ENCODE data around the gene OR2T11. TPM values are rescaled to one million over a fixed set of nuclear protein-coding genes. Genes with fewer than 3 reads are reported as not detected.
"Not testable (repeated sequence)": the region's sequence is repeated elsewhere in the genome, so short reads cannot be mapped to it uniquely, and the experiment has no call there.

The OR2T11 gene
- total RNA-seq, 1 donor from 2014 or later, result not detected

- not testable (repeated sequence) for H3K9me3 Mint-ChIP-seq; DNase-seq (ENCODE audit: low spot score in 2 of 2, unreplicated experiment in 2 of 2); H3K4me1 Mint-ChIP-seq; H3K4me3 Mint-ChIP-seq; H3K27me3 Mint-ChIP-seq (ENCODE audit: low read depth); H3K27ac Mint-ChIP-seq; H3K36me3 Mint-ChIP-seq
These were observed 4.8 kb upstream of the OR2T11 start for GRCh38 chr1:248639652-248640051.

GRCh38 chr1:248636612-248637011 is 1.7 kb upstream of the OR2T11 start:
- H3K27ac Mint-ChIP-seq; H3K4me3 Mint-ChIP-seq; H3K36me3 Mint-ChIP-seq; H3K27me3 Mint-ChIP-seq (ENCODE audit: low read depth); H3K9me3 Mint-ChIP-seq; H3K4me1 Mint-ChIP-seq; DNase-seq (ENCODE audit: low spot score in 2 of 2, unreplicated experiment in 2 of 2): not testable (repeated sequence)

- Mint-ChIP-seq H3K27me3 (ENCODE audit: low read depth) (no peaks in the 10 kb centered on the region), H3K9me3 (peaks cover 35% of the 10 kb centered on the region), H3K4me3 (no peak overlapping the region), H3K4me1 (no peaks in the 10 kb centered on the region), H3K36me3 (no peaks in the 10 kb centered on the region), H3K27ac (no peak overlapping the region)
- DNase-seq (ENCODE audit: low spot score in 2 of 2, unreplicated experiment in 2 of 2), result no peak
- TF ChIP-seq CTCF (IDR thresholded peaks at IDR 0.05; ENCODE audit: unreplicated experiment), result no peak
These were observed 3.4 kb downstream of the OR2T11 start for GRCh38 chr1:248631354-248632008.

DNA sequence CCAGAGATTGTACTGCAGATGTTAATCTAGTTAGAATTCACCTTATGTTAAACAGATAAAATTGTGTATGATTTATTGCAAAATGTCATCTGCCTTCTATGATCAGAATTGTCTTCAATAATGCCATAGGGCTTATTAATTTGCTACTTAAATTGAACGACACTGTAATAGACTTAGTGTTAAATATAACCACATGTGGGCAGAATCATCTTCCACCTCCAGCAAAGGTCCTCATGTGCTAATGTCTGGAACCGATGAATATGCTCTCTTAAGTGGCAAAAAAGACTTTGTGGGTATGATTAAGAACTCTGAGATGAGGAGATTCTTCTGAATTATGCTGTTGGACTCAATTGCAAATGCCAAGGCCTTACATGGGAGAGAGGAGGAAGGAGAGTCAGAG is 4.3 kb downstream of the OR2T11 start:
- Mint-ChIP-seq H3K27me3 (ENCODE audit: low read depth) (no peaks in the 10 kb centered on the region), H3K4me3 (no peak overlapping the region), H3K4me1 (no peaks in the 10 kb centered on the region), H3K9me3 (peaks cover 35% of the 10 kb centered on the region), H3K36me3 (no peaks in the 10 kb centered on the region), H3K27ac (no peak overlapping the region)
- no peak for DNase-seq (ENCODE audit: low spot score in 2 of 2, unreplicated experiment in 2 of 2)
- no peak for TF ChIP-seq CTCF (IDR thresholded peaks at IDR 0.05; ENCODE audit: unreplicated experiment)

GRCh38 chr1:248627971-248628844 is 6.7 kb downstream of the OR2T11 start:
- no peak for TF ChIP-seq CTCF (IDR thresholded peaks at IDR 0.05; ENCODE audit: unreplicated experiment)
- H3K36me3 Mint-ChIP-seq, result no peaks in the 10 kb centered on the region
- H3K27ac Mint-ChIP-seq, result no peak overlapping the region
- H3K4me3 Mint-ChIP-seq, result no peak overlapping the region
- no peaks in the 10 kb centered on the region for H3K27me3 Mint-ChIP-seq (ENCODE audit: low read depth)
- H3K9me3 Mint-ChIP-seq, result peaks cover 35% of the 10 kb centered on the region
- no peak for DNase-seq (ENCODE audit: low spot score in 2 of 2, unreplicated experiment in 2 of 2)
- no peaks in the 10 kb centered on the region for H3K4me1 Mint-ChIP-seq

GRCh38 chr1:248625971-248626370 is 8.9 kb downstream of the OR2T11 start:
- DNase-seq (ENCODE audit: low spot score in 2 of 2, unreplicated experiment in 2 of 2), result no peak
- Mint-ChIP-seq H3K9me3 (peaks cover 37% of the 10 kb centered on the region), H3K36me3 (no peaks in the 10 kb centered on the region), H3K4me3 (no peak overlapping the region), H3K27ac (no peak overlapping the region), H3K4me1 (no peaks in the 10 kb centered on the region), H3K27me3 (ENCODE audit: low read depth) (no peaks in the 10 kb centered on the region)
- no peak for TF ChIP-seq CTCF (IDR thresholded peaks at IDR 0.05; ENCODE audit: unreplicated experiment)
